Measurements from ENCODE around the gene SLC1A1. TPM values are rescaled to one million over a fixed set of nuclear protein-coding genes. Genes with fewer than 3 reads are reported as not detected.

The SLC1A1 gene
- total RNA-seq, 1 experiment from 2014 or later, result 3.2 TPM

GRCh38 chr9:4499917-4500316, 9.6 kb downstream of the SLC1A1 start:
- ChIA-PET CTCF (no interaction called here), POLR2A (ENCODE audit: unreplicated experiment) (no interaction called here)
- H3K27ac ChIP-seq (ENCODE audit: low read length), result no peak overlapping the region
- no peaks in the 10 kb centered on the region for H3K27me3 ChIP-seq (ENCODE audit: low read length)
- peaks cover 4% of the 10 kb centered on the region; the same call in 1 of the 2 replicates for H3K4me1 ChIP-seq (ENCODE audit: insufficient read depth, low read length)
- no peak overlapping the region for H3K9ac ChIP-seq (ENCODE audit: low read length)
- intact Hi-C loops (cut with micrococcal nuclease), result loop anchor here (10.0 kb wide), 1 partner anchor 115 kb away; no protein-coding TSS in a partner anchor
- no peaks in the 10 kb centered on the region for H3F3A ChIP-seq (ENCODE audit: low read length, unreplicated experiment)
- TF ChIP-seq CTCF (conservative IDR thresholded peaks at IDR 0.05; ENCODE audit: low read depth, low read length), result no peak
- no peak for TF ChIP-seq EZH2 (IDR thresholded peaks at IDR 0.05; ENCODE audit: low read length, unreplicated experiment)
- no peak for TF ChIP-seq EZH2phosphoT487 (IDR thresholded peaks at IDR 0.05; ENCODE audit: borderline replicate concordance, low read length)
- ATAC-seq, result no peak
- no peaks in the 10 kb centered on the region for H3K9me3 ChIP-seq (ENCODE audit: low read length)
- H3K4me3 ChIP-seq (ENCODE audit: low read length), result no peak overlapping the region
- no peaks in the 10 kb centered on the region for H4K20me1 ChIP-seq (ENCODE audit: low read length)
- no peaks in the 10 kb centered on the region for H3K36me3 ChIP-seq (ENCODE audit: low read depth, low read length)
- no peak for DNase-seq
- no peaks in the 10 kb centered on the region for H3K9me2 ChIP-seq (replicated peaks; ENCODE audit: low read length)
- no peaks in the 10 kb centered on the region for H3K79me2 ChIP-seq (ENCODE audit: low read length)
- H3K4me2 ChIP-seq (ENCODE audit: low read length), result no peak overlapping the region
- BruUV-seq (replicated peaks), result no TSS peak
- H2AFZ ChIP-seq (ENCODE audit: low read length), result no peak overlapping the region

GRCh38 chr9:4501147-4501507, 10.9 kb downstream of the SLC1A1 start:
- no peak overlapping the region for H3K4me2 ChIP-seq (ENCODE audit: low read length)
- TF ChIP-seq CTCF (conservative IDR thresholded peaks at IDR 0.05; ENCODE audit: low read depth, low read length) (no peak), EZH2phosphoT487 (IDR thresholded peaks at IDR 0.05; ENCODE audit: borderline replicate concordance, low read length) (no peak), EZH2 (IDR thresholded peaks at IDR 0.05; ENCODE audit: low read length, unreplicated experiment) (no peak)
- ChIA-PET POLR2A (ENCODE audit: unreplicated experiment) (no interaction called here), CTCF (no interaction called here)
- no peaks in the 10 kb centered on the region for H3F3A ChIP-seq (ENCODE audit: low read length, unreplicated experiment)
- no peak overlapping the region for H3K4me3 ChIP-seq (ENCODE audit: low read length)
- no peaks in the 10 kb centered on the region for H4K20me1 ChIP-seq (ENCODE audit: low read length)
- no peaks in the 10 kb centered on the region for H3K9me2 ChIP-seq (replicated peaks; ENCODE audit: low read length)
- no peak overlapping the region for H3K9ac ChIP-seq (ENCODE audit: low read length)
- ATAC-seq, result no peak
- no peaks in the 10 kb centered on the region for H3K27me3 ChIP-seq (ENCODE audit: low read length)
- H3K9me3 ChIP-seq (ENCODE audit: low read length), result no peaks in the 10 kb centered on the region
- BruUV-seq (replicated peaks), result no TSS peak
- no peaks in the 10 kb centered on the region for H3K36me3 ChIP-seq (ENCODE audit: low read depth, low read length)
- intact Hi-C loops (cut with micrococcal nuclease), result no loop called here
- no peak overlapping the region for H3K27ac ChIP-seq (ENCODE audit: low read length)
- DNase-seq, result no peak
- H2AFZ ChIP-seq (ENCODE audit: low read length), result no peak overlapping the region
- H3K79me2 ChIP-seq (ENCODE audit: low read length), result no peaks in the 10 kb centered on the region
- H3K4me1 ChIP-seq (ENCODE audit: insufficient read depth, low read length), result peaks cover 4% of the 10 kb centered on the region; the same call in 1 of the 2 replicates

- Histone ChIP-seq H3K36me3 (ENCODE audit: low read depth, low read length) (no peaks in the 10 kb centered on the region), H3K4me1 (ENCODE audit: insufficient read depth, low read length) (peaks cover 4% of the 10 kb centered on the region; the same call in 1 of the 2 replicates), H3K9me3 (ENCODE audit: low read length) (no peaks in the 10 kb centered on the region), H3K4me3 (ENCODE audit: low read length) (no peak overlapping the region), H3K27me3 (ENCODE audit: low read length) (no peaks in the 10 kb centered on the region), H3K79me2 (ENCODE audit: low read length) (no peaks in the 10 kb centered on the region), H3K9me2 (replicated peaks; ENCODE audit: low read length) (no peaks in the 10 kb centered on the region), H4K20me1 (ENCODE audit: low read length) (no peaks in the 10 kb centered on the region), H2AFZ (ENCODE audit: low read length) (no peak overlapping the region), H3K27ac (ENCODE audit: low read length) (no peak overlapping the region), H3F3A (ENCODE audit: low read length, unreplicated experiment) (no peaks in the 10 kb centered on the region), H3K9ac (ENCODE audit: low read length) (no peak overlapping the region), H3K4me2 (ENCODE audit: low read length) (no peak overlapping the region)
- DNase-seq (no peak), ATAC-seq (no peak)
- intact Hi-C loops (cut with micrococcal nuclease), result no loop called here
- ChIA-PET POLR2A (ENCODE audit: unreplicated experiment) (interaction anchor here (0.7 kb wide), 1 partner anchor 16 kb away, joined by 3 read pairs; no protein-coding TSS in a partner anchor), CTCF (no interaction called here)
- no peak for TF ChIP-seq CTCF (conservative IDR thresholded peaks at IDR 0.05; ENCODE audit: low read depth, low read length)
- no peak for TF ChIP-seq EZH2phosphoT487 (IDR thresholded peaks at IDR 0.05; ENCODE audit: borderline replicate concordance, low read length)
- no peak for TF ChIP-seq EZH2 (IDR thresholded peaks at IDR 0.05; ENCODE audit: low read length, unreplicated experiment)
- no TSS peak for BruUV-seq (replicated peaks)
These were observed 12.2 kb downstream of the SLC1A1 start for GRCh38 chr9:4502444-4502843.
